ENCODE measurements around the gene KCNK4.

The KCNK4 gene

GRCh38 chr11:64253481-64253880, 37.6 kb upstream of the KCNK4 start:
- DNase-seq (ENCODE audit: low read depth), result no peak

GRCh38 chr11:64254326-64254725, 36.8 kb upstream of the KCNK4 start:
- no peak for DNase-seq (ENCODE audit: low read depth)

GRCh38 chr11:64255135-64256128, 35.7 kb upstream of the KCNK4 start:
- DNase-seq (ENCODE audit: low read depth), result no peak

GRCh38 chr11:64256300-64256699, 34.8 kb upstream of the KCNK4 start:
- DNase-seq (ENCODE audit: low read depth), result no peak

GRCh38 chr11:64258356-64258755, 32.7 kb upstream of the KCNK4 start:
- DNase-seq (ENCODE audit: low read depth), result no peak

GRCh38 chr11:64258946-64259532, 32.1 kb upstream of the KCNK4 start:
- DNase-seq (ENCODE audit: low read depth), result no peak

- DNase-seq (ENCODE audit: low read depth), result no peak
Observed at GRCh38 chr11:64259533-64260067, 31.5 kb upstream of the KCNK4 start.

- DNase-seq (ENCODE audit: low read depth), result no peak
Observed at GRCh38 chr11:64260147-64260708, 30.9 kb upstream of the KCNK4 start.

GRCh38 chr11:64261556-64262080, 29.5 kb upstream of the KCNK4 start:
- DNase-seq (ENCODE audit: low read depth), result no peak

GRCh38 chr11:64262271-64263002, 28.7 kb upstream of the KCNK4 start:
- no peak for DNase-seq (ENCODE audit: low read depth)

GRCh38 chr11:64263021-64263946, 27.8 kb upstream of the KCNK4 start:
- no peak for DNase-seq (ENCODE audit: low read depth)

- no peak for DNase-seq (ENCODE audit: low read depth)
Observed at GRCh38 chr11:64263947-64264317, 27.2 kb upstream of the KCNK4 start.

GRCh38 chr11:64264371-64264852, 26.7 kb upstream of the KCNK4 start:
- no peak for DNase-seq (ENCODE audit: low read depth)

- DNase-seq (ENCODE audit: low read depth), result no peak
Observed at GRCh38 chr11:64265176-64266160, 25.6 kb upstream of the KCNK4 start.

- DNase-seq (ENCODE audit: low read depth), result no peak
Observed at GRCh38 chr11:64266339-64266738, 24.8 kb upstream of the KCNK4 start.

GRCh38 chr11:64267207-64267945, 23.7 kb upstream of the KCNK4 start:
- DNase-seq (ENCODE audit: low read depth), result no peak

GRCh38 chr11:64268025-64268892, 22.8 kb upstream of the KCNK4 start:
- no peak for DNase-seq (ENCODE audit: low read depth)

All from activated gamma-delta T cell treated with anti-CD3 and anti-CD28 coated beads, Interleukin-2, amount 50 U/mL, for 16 hours (primary cell).